ENCODE measurements around the gene PSMB5.
A peak's percentile ranks its signal among the peaks of the same experiment; 100 is the strongest.

PSMB5 gene

GRCh38 chr14:23077962-23078361, 43.3 kb upstream of the PSMB5 start:
- TF ChIP-seq SIN3A (IDR thresholded peaks at IDR 0.05; ENCODE audit: borderline replicate concordance, insufficient read depth, low read length) (no peak), POLR2AphosphoS5 (IDR thresholded peaks at IDR 0.05; ENCODE audit: low read depth, low read length) (no peak), TAF1 (IDR thresholded peaks at IDR 0.05; ENCODE audit: borderline replicate concordance, insufficient read depth, low read length) (no peak), FOXP2 (optimal IDR thresholded peaks at IDR 0.05; ENCODE audit: borderline replicate concordance, extremely low read depth, extremely low read length, insufficient read depth) (no peak)
- TF ChIP-seq, protein P1, sequence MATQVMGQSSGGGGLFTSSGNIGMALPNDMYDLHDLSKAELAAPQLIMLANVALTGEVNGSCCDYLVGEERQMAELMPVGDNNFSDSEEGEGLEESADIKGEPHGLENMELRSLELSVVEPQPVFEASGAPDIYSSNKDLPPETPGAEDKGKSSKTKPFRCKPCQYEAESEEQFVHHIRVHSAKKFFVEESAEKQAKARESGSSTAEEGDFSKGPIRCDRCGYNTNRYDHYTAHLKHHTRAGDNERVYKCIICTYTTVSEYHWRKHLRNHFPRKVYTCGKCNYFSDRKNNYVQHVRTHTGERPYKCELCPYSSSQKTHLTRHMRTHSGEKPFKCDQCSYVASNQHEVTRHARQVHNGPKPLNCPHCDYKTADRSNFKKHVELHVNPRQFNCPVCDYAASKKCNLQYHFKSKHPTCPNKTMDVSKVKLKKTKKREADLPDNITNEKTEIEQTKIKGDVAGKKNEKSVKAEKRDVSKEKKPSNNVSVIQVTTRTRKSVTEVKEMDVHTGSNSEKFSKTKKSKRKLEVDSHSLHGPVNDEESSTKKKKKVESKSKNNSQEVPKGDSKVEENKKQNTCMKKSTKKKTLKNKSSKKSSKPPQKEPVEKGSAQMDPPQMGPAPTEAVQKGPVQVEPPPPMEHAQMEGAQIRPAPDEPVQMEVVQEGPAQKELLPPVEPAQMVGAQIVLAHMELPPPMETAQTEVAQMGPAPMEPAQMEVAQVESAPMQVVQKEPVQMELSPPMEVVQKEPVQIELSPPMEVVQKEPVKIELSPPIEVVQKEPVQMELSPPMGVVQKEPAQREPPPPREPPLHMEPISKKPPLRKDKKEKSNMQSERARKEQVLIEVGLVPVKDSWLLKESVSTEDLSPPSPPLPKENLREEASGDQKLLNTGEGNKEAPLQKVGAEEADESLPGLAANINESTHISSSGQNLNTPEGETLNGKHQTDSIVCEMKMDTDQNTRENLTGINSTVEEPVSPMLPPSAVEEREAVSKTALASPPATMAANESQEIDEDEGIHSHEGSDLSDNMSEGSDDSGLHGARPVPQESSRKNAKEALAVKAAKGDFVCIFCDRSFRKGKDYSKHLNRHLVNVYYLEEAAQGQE (IDR thresholded peaks at IDR 0.05; ENCODE audit: insufficient read depth in 1 of 2, low read depth in 2 of 2, low read length in 2 of 2), result no peak

DNA sequence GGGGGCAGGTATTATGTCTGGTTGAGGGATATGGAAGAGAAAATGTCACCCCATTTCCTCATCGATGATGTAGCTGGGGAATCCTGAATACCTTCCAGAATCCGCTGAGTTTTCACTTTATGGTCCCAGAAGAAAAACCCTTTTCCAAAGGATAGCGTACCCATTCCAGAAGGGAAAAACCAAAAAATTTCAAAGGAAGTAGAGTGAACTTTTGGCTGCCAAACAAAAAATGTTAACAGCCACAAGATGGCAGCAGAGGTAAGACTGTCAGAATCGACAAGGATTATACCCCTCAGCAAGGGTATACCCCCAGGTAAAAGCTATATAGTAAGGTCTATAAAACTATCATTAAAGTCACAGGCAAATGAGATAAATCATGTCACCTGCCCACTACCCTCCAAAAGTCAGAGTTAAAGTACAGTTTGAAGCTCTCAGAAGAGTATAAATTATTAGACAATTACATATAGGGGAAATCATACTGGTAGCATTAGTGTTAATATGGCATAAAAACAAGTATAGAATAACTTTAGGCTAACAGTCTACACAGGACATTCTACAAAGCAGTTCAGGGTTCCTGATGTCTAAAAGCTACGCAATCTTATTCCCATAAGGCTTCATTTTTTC, 42.2 kb upstream of the PSMB5 start:
- TF ChIP-seq, protein P1 (IDR thresholded peaks at IDR 0.05; ENCODE audit: insufficient read depth in 1 of 2, low read depth in 2 of 2, low read length in 2 of 2), result no peak
- TF ChIP-seq FOXP2 (optimal IDR thresholded peaks at IDR 0.05; ENCODE audit: borderline replicate concordance, extremely low read depth, extremely low read length, insufficient read depth), result no peak
- TF ChIP-seq POLR2AphosphoS5 (IDR thresholded peaks at IDR 0.05; ENCODE audit: low read depth, low read length), result no peak
- no peak for TF ChIP-seq SIN3A (IDR thresholded peaks at IDR 0.05; ENCODE audit: borderline replicate concordance, insufficient read depth, low read length)

- TF ChIP-seq SIN3A (IDR thresholded peaks at IDR 0.05; ENCODE audit: borderline replicate concordance, insufficient read depth, low read length) (no peak), FOXP2 (optimal IDR thresholded peaks at IDR 0.05; ENCODE audit: borderline replicate concordance, extremely low read depth, extremely low read length, insufficient read depth) (no peak)
These were observed 40.2 kb upstream of the PSMB5 start for GRCh38 chr14:23074906-23075305.

DNA sequence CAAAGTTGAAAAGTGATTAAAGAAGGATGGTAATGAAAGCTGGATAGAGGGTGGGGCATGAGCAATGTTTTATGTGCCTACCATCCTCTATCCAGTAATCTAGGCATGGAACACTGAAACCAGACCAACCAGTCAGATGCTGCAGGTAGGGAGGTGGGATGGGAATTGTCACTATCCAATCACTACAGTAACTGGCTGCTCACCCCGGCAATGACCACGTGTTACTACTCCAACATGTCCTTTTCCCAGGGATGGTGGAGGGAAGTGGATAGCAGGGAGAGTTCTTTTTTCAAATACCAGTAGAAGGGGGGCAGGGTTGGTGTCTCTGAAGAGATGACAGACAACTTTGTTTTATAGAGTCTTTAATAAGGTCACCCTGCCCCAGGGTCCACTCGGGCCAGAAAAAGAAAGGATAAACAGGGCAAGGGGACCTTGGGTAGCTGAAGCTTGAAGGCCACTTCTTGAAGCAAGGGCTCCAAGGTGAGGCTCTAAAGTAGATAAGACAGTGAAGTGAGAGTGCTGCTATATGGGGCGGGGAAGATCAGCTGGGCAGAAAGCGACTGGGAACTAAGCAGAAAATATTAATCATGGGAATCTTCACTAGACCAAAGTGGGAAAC, 37.3 kb upstream of the PSMB5 start:
- no peak for TF ChIP-seq POLR2AphosphoS5 (IDR thresholded peaks at IDR 0.05; ENCODE audit: low read depth, low read length)
- no peak for TF ChIP-seq FOXP2 (optimal IDR thresholded peaks at IDR 0.05; ENCODE audit: borderline replicate concordance, extremely low read depth, extremely low read length, insufficient read depth)
- TF ChIP-seq, protein P1 (IDR thresholded peaks at IDR 0.05; ENCODE audit: insufficient read depth in 1 of 2, low read depth in 2 of 2, low read length in 2 of 2), result no peak
- TF ChIP-seq SIN3A (IDR thresholded peaks at IDR 0.05; ENCODE audit: borderline replicate concordance, insufficient read depth, low read length), result no peak
- TF ChIP-seq TAF1 (IDR thresholded peaks at IDR 0.05; ENCODE audit: borderline replicate concordance, insufficient read depth, low read length), result no peak

- TF ChIP-seq POLR2AphosphoS5 (IDR thresholded peaks at IDR 0.05; ENCODE audit: low read depth, low read length), result peak; percentile 80
- no peak for TF ChIP-seq FOXP2 (optimal IDR thresholded peaks at IDR 0.05; ENCODE audit: borderline replicate concordance, extremely low read depth, extremely low read length, insufficient read depth)
- TF ChIP-seq SIN3A (IDR thresholded peaks at IDR 0.05; ENCODE audit: borderline replicate concordance, insufficient read depth, low read length), result 0 out of 2 replicates have a peak, but pooled peaks have one; percentile 43
- TF ChIP-seq TAF1 (IDR thresholded peaks at IDR 0.05; ENCODE audit: borderline replicate concordance, insufficient read depth, low read length), result peak; percentile 90; the same call in 1 of the 2 replicates
These were observed 36.7 kb upstream of the PSMB5 start for GRCh38 chr14:23071244-23071920.

Measured in PFSK-1 (cell line).